NCI-H1436 (cell line): ENCODE results near the gene EFNA5.
"Not testable (repeated sequence)": the region's sequence is repeated elsewhere in the genome, so short reads cannot be mapped to it uniquely, and the experiment has no call there.

ENCODE experiments used
- DNase-seq: peaks from one replicate; lab custom pipeline; 2025; lab: John Stamatoyannopoulos, UW

The EFNA5 gene

DNA sequence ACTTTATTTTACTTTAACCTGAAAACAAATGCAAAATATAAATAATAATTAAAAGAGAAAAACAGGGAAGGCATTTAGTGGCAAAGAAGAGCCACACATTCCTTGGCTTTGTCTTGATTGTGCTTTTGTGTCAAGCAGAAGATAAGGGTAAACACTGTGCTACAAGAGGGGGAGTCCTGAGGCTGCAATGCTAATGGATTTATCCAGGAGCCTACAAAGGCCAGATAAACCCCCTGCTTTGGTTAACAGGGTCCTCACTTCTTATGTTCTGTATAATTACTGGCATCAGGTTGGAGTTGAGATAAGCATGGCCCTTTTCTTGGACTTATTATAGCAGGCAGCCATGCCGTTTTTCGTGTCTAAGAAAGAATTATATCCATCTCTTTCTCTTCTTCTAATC is 302.8 kb downstream of the EFNA5 start:
- DNase-seq, result no peak

DNA sequence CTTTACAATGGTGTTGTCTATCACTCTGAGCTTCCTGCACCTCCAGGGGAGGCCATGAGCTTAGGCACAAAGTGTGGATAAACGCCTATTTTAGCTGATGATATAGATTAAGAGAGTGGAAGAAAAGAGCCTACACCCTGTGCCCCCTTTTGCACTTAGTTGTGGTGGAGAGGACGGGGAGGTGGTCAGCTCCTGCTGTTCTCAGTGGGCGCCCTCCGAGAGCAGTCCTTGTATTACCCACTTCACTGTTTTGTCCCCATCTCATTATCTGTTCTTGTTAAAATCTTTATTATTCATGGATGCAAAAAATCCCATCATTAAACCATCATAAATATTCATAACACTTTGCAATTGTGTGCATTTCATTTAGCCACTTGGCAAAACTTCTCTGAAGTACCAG is 303.3 kb downstream of the EFNA5 start:
- DNase-seq, result no peak

DNA sequence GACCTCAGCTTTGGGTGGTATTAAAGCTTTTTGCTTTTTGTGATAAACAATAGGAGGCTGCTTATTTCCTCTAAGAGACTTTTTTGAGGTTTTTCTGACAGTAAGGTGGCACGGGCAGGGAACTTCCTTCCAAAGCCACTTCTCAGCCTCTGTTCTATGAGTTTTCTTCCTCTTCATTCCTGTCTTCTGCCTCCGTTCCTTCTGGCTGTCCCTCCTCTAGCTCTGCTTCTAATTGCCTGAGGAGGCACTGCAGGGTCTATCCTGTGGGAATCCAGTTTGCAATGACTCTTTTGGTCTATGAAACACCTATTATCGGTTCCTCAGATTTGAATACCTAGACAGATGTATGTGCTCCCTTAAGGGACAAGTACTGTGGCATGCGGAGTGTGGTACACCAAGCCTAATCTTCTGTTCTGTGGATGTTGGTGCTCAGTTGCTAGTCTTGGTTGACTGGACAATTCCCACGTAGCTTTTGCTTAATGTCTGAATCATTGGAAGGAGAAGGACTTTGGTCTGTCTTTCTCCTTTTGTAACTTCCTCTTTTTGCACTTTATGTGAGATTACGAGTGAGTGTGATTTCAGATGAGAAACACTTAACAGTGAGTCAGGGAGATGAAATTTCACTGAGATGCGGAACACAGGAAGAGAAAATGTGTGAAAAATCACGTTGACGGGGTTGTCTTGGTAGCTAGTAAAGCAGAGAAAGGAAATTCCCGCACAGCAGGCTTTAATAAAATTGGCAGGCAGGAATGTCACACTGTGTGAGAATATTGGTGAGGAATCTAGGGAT is 305.2 kb downstream of the EFNA5 start:
- no peak for DNase-seq

GRCh38 chr5:107364443-107365319 is 306.1 kb downstream of the EFNA5 start:
- no peak for DNase-seq

DNA sequence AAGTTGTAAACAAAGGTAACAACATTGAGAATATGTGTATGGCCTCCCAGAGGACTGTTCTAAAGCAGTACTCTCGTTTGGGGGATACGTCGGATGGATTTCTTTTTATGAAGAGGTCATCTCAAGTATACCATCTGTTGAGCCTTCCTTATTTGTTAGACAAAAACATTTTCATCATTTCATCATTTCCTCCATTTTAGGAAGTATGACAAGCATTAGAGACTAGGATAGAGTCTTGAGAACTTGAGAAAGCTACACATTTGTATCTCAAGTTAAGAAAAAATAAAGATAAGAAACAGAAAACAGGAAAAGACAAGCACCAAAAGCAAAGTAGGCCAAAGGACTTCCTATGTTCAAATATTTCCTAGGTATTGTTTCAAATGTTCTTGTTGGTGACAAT is 307.0 kb downstream of the EFNA5 start:
- DNase-seq, result no peak

DNA sequence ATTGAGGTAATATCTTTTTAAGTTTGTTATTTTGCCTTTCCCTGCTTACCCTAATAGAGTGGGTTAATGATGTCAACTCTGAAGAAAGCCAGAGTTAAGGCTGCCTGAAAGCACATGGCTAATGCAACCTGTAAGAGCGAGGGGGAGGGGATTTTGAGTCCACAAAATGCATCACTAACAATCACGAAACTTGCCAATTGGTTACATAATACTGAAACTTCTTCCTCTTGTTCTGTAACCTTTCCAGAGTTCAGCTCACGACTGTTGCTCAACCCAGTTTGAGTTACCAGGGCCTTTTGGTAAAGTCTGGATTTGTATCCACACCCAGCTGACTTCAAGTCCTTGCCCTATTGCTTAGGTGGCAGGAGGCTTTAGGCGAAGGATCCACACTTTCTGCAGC is 308.8 kb downstream of the EFNA5 start:
- DNase-seq, result no peak

- DNase-seq, result no peak
Observed at GRCh38 chr5:107359916-107360234, 310.9 kb downstream of the EFNA5 start.

DNA sequence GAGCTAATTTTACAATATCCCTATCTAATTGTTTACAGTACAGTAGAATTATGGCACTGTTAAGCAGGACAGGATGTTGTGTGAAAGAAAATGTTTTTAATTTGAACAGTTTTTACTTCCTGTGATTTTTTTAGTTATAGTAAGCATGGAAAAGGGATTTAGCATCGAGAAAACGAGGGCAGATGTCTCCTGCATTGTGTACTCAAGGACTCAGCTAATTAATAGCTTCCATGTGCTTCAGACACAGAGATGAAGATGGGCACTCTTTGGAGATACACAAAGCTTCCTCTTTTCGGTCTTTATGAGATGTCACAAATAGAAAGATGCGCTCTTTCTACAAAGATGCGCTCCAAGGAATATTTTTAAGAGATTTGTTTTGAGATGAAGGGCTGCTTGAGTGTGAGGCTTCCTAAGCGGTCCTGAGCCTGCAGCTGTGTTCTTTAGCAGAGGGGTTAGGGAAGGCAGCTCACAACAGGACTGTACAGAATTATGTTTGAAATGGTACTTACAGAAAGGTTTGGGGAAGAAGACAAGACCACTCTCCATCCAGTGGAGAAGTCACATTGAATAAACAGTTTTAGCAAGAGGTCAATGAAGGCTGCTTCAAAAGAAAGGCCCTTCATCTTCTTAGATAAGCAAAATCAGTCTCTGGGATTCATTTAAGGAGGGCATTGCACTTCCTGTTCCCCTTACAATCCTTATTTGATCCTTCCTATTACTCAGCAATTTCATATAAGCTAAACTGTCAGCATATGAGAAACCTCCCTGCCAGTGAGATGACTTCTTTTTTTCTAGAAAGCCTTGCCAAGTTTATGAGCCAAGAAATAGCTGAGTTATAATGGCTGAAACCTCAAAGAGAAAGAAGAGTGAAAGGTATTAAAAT is 311.5 kb downstream of the EFNA5 start:
- no peak for DNase-seq

- no peak for DNase-seq
Observed at GRCh38 chr5:107356891-107357290, 313.8 kb downstream of the EFNA5 start.

- DNase-seq, result no peak
Observed at GRCh38 chr5:107352576-107352975, 318.2 kb downstream of the EFNA5 start.

- not testable (repeated sequence) for DNase-seq
Observed at GRCh38 chr5:107346580-107346979, 324.2 kb downstream of the EFNA5 start.

DNA sequence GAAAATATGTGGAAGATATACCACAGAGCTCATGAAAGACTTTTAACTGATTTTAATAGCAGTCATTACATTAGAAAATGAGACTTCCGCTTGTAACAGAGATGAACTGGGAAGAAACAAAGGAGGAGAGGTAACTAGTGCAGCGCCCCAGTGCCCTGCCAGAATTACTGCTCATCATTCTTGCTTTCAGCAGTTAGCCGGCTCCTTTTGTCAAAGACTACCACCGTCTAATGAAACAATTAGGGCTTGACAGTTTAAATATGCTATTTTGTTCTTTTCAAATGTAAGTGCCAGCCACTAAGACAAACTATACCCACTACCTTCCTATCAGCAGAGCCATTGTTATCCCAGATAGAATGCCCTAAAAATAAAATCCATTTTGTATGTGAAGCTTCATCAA is 328.4 kb downstream of the EFNA5 start:
- peak; percentile 49 for DNase-seq

- DNase-seq, result no peak
Observed at GRCh38 chr5:107341376-107342084, 329.2 kb downstream of the EFNA5 start.

GRCh38 chr5:107340631-107341030 is 330.1 kb downstream of the EFNA5 start:
- DNase-seq, result no peak

DNA sequence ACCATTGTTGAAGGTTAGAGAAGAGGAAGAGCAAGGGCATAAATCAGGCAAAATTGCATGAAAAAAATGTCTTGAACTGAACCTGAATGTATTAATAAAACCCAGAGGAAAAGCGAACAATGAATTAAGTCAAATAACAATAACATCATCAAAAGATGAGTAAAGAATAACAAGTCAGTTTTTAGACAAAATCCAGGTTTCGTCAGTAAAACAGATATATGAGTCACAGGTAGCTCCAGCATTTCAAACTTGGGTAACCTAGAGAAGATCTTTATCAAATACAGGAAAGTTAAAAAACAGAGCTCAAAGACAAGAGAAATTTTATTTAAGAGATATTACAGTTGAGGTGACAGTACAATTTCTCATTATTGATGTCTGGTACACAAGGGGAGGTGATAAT is 332.4 kb downstream of the EFNA5 start:
- no peak for DNase-seq

DNA sequence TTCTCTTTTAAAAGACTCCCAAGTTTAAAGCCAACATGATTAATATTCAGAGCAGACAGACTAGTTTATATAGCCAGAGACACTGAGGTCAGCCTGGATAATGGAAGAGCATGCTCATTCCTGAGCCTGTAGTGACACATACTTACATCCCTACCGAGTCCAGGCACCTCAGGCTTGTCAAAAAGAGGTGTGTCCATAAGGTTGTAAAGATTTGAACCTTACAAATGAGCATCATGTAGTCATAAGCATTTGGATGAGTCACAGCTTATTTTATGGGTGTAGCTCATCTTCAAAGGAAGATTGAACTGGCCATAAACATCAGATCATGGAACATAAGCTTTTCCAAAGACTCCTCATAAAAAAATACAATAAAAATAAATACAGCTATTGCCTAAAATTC is 333.5 kb downstream of the EFNA5 start:
- no peak for DNase-seq

GRCh38 chr5:107331882-107332281 is 338.9 kb downstream of the EFNA5 start:
- DNase-seq, result no peak

- no peak for DNase-seq
Observed at GRCh38 chr5:107331312-107331711, 339.4 kb downstream of the EFNA5 start.

DNA sequence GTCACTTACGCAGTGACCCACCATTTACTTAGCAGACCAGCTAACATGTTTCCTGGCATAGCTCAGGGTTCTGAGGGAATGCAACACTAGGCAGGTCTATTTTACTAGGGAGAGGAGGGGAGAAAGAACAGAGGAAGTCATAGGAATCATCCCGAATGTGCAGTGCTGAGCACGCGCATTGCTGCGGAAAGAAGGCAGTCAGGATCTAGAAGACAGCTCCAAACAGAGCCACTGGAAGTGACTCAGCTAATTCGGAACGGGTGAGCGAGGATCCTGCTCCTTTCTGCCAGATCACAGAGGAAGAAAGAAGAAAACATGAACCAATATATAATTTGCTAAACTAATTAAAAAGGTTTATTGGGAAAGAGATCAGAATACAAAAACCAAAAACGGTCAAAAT is 339.8 kb downstream of the EFNA5 start:
- no peak for DNase-seq

DNA sequence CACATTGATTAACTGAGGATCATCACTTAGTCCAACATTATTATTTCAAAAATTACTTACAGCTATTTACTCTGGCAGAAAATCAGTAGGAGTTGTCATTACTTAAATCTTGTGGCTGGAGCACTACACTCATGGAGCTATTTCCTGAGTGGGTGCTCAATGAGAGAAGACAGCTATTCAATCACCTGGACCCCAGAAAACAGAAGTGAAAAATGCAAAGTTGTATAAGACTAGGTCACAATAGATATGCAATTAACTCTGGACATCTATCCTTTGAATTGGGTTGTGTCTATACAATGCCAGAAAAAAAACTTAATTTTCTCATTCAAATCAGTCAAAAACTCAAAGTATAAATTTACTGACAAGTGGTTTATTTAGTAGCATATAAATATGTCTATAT is 340.9 kb downstream of the EFNA5 start:
- DNase-seq, result no peak
